GM15510 (cell line): Measurements from ENCODE around the gene PHPT1.

Experiments used
- POLR2A ChIP-seq: IDR thresholded peaks from 3 replicates; pipeline ENCODE4 v1.6.1; 2011; ENCODE audit warnings: borderline replicate concordance; ENCODE audit not compliant: insufficient read length; ENCODE audit errors: extremely low read depth

Gene PHPT1

GRCh38 chr9:136814725-136815421, 34.3 kb upstream of the PHPT1 start:
- no peak for TF ChIP-seq POLR2A

- no peak for TF ChIP-seq POLR2A
Observed at GRCh38 chr9:136815422-136815782, 33.8 kb upstream of the PHPT1 start.

- no peak for TF ChIP-seq POLR2A
Observed at GRCh38 chr9:136820971-136821825, 28.0 kb upstream of the PHPT1 start.

GRCh38 chr9:136821826-136822544, 27.2 kb upstream of the PHPT1 start:
- no peak for TF ChIP-seq POLR2A

- no peak for TF ChIP-seq POLR2A
Observed at GRCh38 chr9:136823136-136824046, 25.8 kb upstream of the PHPT1 start.

GRCh38 chr9:136824496-136825225, 24.5 kb upstream of the PHPT1 start:
- TF ChIP-seq POLR2A: no peak

GRCh38 chr9:136825295-136826187, 23.7 kb upstream of the PHPT1 start:
- no peak for TF ChIP-seq POLR2A

- no peak for TF ChIP-seq POLR2A
Observed at GRCh38 chr9:136826188-136826541, 23.0 kb upstream of the PHPT1 start.

- no peak for TF ChIP-seq POLR2A
Observed at GRCh38 chr9:136826703-136827582, 22.3 kb upstream of the PHPT1 start.

GRCh38 chr9:136827794-136828473, 21.3 kb upstream of the PHPT1 start:
- TF ChIP-seq POLR2A: no peak

- TF ChIP-seq POLR2A: no peak
Observed at GRCh38 chr9:136828474-136829140, 20.6 kb upstream of the PHPT1 start.
